Suprapubic skin (tissue), 4 donors: Measurements from ENCODE around the gene PAX9. TPM values are rescaled to one million over a fixed set of nuclear protein-coding genes. Genes with fewer than 3 reads are reported as not detected.

Experiments
- DNase-seq, 2 donors: peaks; one replicate each; pipeline ENCODE4 v3.0.0-alpha.2; 2019; ENCODE audit warnings: low spot score in 2 of 2
- H3K27ac ChIP-seq: fragments of 200-600 bp; sonication (generic); one replicate; pipeline ENCODE4 v1.5.1; 2019
- H3K27me3 ChIP-seq: fragments of 200-600 bp; sonication (generic); one replicate; pipeline ENCODE4 v1.5.1; 2019
- H3K36me3 ChIP-seq: fragments of 200-600 bp; sonication (generic); one replicate; pipeline ENCODE4 v1.5.1; 2019
- H3K4me1 ChIP-seq: fragments of 200-600 bp; sonication (generic); one replicate; pipeline ENCODE4 v1.5.1; 2019
- H3K4me3 ChIP-seq: fragments of 200-600 bp; sonication (generic); one replicate; pipeline ENCODE4 v1.5.1; 2019; ENCODE audit warnings: mild to moderate bottlenecking
- H3K9me3 ChIP-seq: fragments of 200-600 bp; sonication (generic); one replicate; pipeline ENCODE4 v1.5.1; 2019
- EP300 ChIP-seq: sonication (generic); formaldehyde crosslinking; IDR thresholded peaks from one replicate; pipeline ENCODE4 v1.6.1; 2017; ENCODE audit warnings: antibody characterized with exemption
- POLR2A ChIP-seq, 2 donors: fragments of 450-650 bp; IDR thresholded peaks; one replicate each; pipeline ENCODE4 v1.6.1; 2017; ENCODE audit warnings: antibody characterized with exemption in 2 of 2, mild to moderate bottlenecking in 2 of 2, moderate library complexity in 2 of 2
- POLR2AphosphoS5 ChIP-seq, 3 donors: sonication (generic); formaldehyde crosslinking; IDR thresholded peaks; one replicate each; pipeline ENCODE4 v1.6.1; 2017; ENCODE audit warnings: antibody characterized with exemption in 3 of 3
- WGBS: methylation state at CpG from one replicate; pipeline ENCODE4 v1.1.5; 2018; 5-methylcytosine and 5-hydroxymethylcytosine counted together
- total RNA-seq, 4 donors: library from RNA; depleted of rRNA; stranded (reverse); fragments of >200 nt; gene quantifications; one replicate each; pipeline ENCODE4 v1.1.0, GENCODE V29; 2016
- TF ChIP-seq, protein P1 (sequence below), 2 donors: fragments of 200-600 bp in 1 of 2; fragments of 450-650 bp in 1 of 2; sonication (generic) in 1 of 2; IDR thresholded peaks; one replicate each; pipeline ENCODE4 v1.5.1; 2016 to 2019; ENCODE audit warnings: antibody characterized with exemption in 2 of 2, mild to moderate bottlenecking in 1 of 2, moderate library complexity in 1 of 2

Gene PAX9
- total RNA-seq, 4 donors from 2014 or later, result 0.23 to 1.5 (median 0.96) TPM

DNA sequence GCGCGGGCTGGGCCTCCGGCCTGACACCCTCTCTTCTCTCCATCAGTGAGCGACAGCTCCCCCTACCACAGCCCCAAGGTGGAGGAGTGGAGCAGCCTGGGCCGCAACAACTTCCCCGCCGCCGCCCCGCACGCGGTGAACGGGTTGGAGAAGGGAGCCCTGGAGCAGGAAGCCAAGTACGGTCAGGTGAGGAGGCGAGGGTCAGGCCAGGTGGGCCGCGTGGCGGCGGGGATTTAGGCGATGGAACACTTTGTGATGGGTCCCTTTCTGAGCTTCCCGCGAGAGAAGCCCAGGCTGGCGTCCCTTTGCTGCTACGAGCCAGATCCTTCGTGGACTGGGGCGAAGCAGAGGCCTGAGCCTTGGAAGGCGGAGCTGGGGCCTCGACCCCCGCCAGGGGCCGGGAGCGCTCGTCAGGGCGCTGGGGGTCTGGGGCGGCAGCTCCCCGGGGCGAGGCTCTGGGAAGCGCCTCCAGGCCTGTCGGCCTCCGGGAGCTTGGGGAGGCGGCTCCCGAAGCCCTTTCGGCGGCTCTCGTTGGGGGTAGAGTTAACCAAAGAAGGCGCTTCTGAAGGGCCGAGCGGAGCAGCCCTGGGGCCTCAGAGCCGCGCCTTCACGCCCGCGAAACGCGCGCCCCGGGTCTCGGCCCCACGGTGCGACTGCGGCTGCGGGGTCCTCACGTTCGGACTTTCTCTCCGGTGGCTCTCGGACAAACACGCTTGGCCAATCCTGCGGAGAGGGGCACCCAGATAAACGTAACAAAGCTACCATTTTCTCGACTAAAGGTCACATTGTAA lies 5.0 kb downstream of the PAX9 start:
- Histone ChIP-seq H3K27me3 (peaks cover 69% of the 10 kb centered on the region), H3K4me3 (no peak overlapping the region), H3K4me1 (peaks cover 24% of the 10 kb centered on the region), H3K27ac (no peak overlapping the region), H3K36me3 (no peaks in the 10 kb centered on the region), H3K9me3 (no peaks in the 10 kb centered on the region)
- TF ChIP-seq POLR2AphosphoS5 (IDR thresholded peaks at IDR 0.05) (no peak), EP300 (no peak), POLR2A (IDR thresholded peaks at IDR 0.05) (no peak)
- TF ChIP-seq, protein P1, sequence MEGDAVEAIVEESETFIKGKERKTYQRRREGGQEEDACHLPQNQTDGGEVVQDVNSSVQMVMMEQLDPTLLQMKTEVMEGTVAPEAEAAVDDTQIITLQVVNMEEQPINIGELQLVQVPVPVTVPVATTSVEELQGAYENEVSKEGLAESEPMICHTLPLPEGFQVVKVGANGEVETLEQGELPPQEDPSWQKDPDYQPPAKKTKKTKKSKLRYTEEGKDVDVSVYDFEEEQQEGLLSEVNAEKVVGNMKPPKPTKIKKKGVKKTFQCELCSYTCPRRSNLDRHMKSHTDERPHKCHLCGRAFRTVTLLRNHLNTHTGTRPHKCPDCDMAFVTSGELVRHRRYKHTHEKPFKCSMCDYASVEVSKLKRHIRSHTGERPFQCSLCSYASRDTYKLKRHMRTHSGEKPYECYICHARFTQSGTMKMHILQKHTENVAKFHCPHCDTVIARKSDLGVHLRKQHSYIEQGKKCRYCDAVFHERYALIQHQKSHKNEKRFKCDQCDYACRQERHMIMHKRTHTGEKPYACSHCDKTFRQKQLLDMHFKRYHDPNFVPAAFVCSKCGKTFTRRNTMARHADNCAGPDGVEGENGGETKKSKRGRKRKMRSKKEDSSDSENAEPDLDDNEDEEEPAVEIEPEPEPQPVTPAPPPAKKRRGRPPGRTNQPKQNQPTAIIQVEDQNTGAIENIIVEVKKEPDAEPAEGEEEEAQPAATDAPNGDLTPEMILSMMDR (IDR thresholded peaks at IDR 0.05), result no peak
- no peak for DNase-seq
- WGBS, result 45% methylated on average over 56 of the region's 68 CpGs

DNA sequence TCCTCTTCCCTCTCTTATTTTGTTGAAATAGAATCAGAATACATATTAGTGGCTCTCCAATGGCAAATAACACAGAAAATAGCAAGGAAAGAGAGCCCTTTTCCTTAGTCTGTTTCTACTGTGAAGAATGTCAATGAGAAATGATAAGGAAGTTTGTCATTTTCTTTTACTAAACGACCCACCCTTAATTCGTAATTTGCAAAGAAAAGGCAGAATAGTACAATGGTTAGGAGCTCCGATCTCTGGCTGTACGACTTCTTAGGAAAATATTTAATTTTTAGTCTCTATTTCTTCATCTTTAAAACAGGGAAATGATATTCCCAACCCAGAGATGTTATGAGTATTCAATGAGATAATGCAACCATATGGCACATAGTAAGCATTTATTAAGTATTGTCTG lies 6.0 kb downstream of the PAX9 start:
- H3K4me1 ChIP-seq, result peaks cover 15% of the 10 kb centered on the region

DNA sequence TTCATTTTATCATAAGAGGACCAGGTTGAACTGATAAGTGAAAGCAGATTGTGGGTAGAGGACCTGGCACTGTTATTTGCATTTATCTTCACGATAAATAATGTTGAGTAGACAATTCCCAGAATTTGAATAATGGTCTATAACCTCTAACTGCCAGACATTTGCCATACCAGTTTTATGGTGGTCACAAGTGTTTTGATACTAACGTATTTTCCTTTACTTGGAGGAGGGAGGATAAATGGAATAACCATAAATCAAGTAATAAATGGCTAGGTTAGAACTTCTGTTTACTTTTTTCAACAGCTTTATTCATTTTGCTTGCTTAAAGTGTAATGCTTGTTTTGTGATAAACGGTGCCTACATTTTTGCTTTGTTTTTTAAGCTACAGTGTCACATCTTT lies 9.5 kb downstream of the PAX9 start:
- Histone ChIP-seq H3K36me3 (no peaks in the 10 kb centered on the region), H3K4me3 (no peak overlapping the region), H3K4me1 (no peaks in the 10 kb centered on the region), H3K27ac (no peak overlapping the region), H3K9me3 (no peaks in the 10 kb centered on the region), H3K27me3 (peaks cover 28% of the 10 kb centered on the region)
- no peak for TF ChIP-seq POLR2A (IDR thresholded peaks at IDR 0.05)
- 72% methylated on average over 3 of the region's 3 CpGs for WGBS
- DNase-seq, result no peak

More for the DNA sequence above, 6.0 kb downstream of the PAX9 start:
- no peak overlapping the region for H3K27ac ChIP-seq
- TF ChIP-seq POLR2A (IDR thresholded peaks at IDR 0.05), result no peak
- TF ChIP-seq EP300, result no peak
- TF ChIP-seq, protein P1 (IDR thresholded peaks at IDR 0.05), result no peak
- TF ChIP-seq POLR2AphosphoS5 (IDR thresholded peaks at IDR 0.05), result no peak
- no peaks in the 10 kb centered on the region for H3K9me3 ChIP-seq
- no peak for DNase-seq
- H3K36me3 ChIP-seq, result no peaks in the 10 kb centered on the region
- 62% methylated on average over 4 of the region's 4 CpGs for WGBS
- no peak overlapping the region for H3K4me3 ChIP-seq
- H3K27me3 ChIP-seq, result peaks cover 61% of the 10 kb centered on the region

DNA sequence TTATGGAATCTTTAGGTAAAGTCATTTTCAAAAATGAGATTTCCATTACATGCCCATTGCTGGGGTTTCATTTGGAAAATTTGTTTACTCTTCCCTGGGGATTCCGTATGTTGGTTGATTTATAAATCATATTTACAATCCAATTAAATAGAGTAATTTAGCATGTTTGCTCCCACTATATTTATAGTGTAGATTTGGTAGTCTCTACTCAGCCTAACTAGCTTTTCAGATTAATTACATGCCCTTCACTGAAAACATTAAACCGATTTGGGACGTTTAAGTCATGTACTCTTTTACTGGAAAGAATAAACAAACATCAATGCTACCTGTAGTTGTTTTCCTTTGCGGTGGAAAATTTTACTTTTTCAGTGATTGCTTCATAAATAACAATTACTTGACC lies 10.4 kb downstream of the PAX9 start:
- WGBS, result 91% methylated on average over 4 of the region's 4 CpGs
- Histone ChIP-seq H3K9me3 (no peaks in the 10 kb centered on the region), H3K4me1 (no peaks in the 10 kb centered on the region), H3K27ac (no peak overlapping the region), H3K27me3 (peaks cover 18% of the 10 kb centered on the region), H3K36me3 (no peaks in the 10 kb centered on the region), H3K4me3 (no peak overlapping the region)
- no peak for DNase-seq
- TF ChIP-seq POLR2A (IDR thresholded peaks at IDR 0.05) (no peak), EP300 (no peak), POLR2AphosphoS5 (IDR thresholded peaks at IDR 0.05) (no peak)
- TF ChIP-seq, protein P1 (IDR thresholded peaks at IDR 0.05), result no peak

DNA sequence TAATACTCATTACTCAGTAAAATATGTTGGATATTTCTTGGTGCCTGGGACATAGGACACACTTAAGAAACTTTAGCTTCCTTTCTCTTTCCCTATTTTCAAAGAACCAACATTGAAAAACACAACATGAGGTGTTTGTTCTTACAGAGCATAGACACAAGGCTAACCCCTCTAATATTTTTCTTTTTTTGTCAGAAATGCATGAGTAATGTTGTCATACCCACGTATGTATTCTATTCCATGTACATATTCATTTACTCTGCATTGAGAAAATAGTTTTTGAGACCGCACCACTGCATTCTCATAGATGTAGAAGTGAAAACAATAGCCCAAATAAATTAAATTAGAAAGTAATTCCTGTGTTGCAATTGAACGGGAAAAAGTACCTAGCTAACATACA lies 13.0 kb downstream of the PAX9 start:
- no peak for DNase-seq
- Histone ChIP-seq H3K36me3 (no peaks in the 10 kb centered on the region), H3K27ac (no peak overlapping the region), H3K4me1 (no peaks in the 10 kb centered on the region), H3K9me3 (no peaks in the 10 kb centered on the region), H3K4me3 (no peak overlapping the region), H3K27me3 (peaks cover 6% of the 10 kb centered on the region)
- 87% methylated on average over 3 of the region's 3 CpGs for WGBS
- TF ChIP-seq POLR2AphosphoS5 (IDR thresholded peaks at IDR 0.05) (no peak), POLR2A (IDR thresholded peaks at IDR 0.05) (no peak), EP300 (no peak)

DNA sequence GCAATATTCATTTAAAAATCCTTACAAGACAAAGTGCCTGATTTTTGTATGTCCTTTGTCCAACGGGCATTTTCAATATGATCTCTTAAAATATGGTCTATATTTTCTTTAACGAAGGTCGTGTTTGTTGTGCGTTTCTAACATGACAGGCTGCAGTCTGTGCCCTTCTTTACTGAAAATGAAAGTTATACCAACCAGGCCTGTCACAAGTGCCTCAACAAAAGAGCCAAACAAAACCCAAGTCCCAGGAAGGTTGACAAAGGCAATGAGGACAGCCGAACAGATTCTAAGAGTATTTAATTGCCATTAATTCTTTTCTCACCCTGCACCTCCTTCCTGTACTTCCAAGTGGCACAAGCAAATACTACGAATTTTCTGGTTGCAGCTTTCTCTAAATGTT lies 13.9 kb downstream of the PAX9 start:
- no peak overlapping the region for H3K4me3 ChIP-seq

More for the DNA sequence above, 13.9 kb downstream of the PAX9 start:
- Histone ChIP-seq H3K4me1 (no peaks in the 10 kb centered on the region), H3K27me3 (peaks cover 6% of the 10 kb centered on the region), H3K9me3 (no peaks in the 10 kb centered on the region), H3K36me3 (no peaks in the 10 kb centered on the region), H3K27ac (no peak overlapping the region)
- 71% methylated on average over 6 of the region's 6 CpGs for WGBS
- DNase-seq, result no peak
- TF ChIP-seq POLR2A (IDR thresholded peaks at IDR 0.05), result no peak
- TF ChIP-seq, protein P1 (IDR thresholded peaks at IDR 0.05), result no peak
- TF ChIP-seq POLR2AphosphoS5 (IDR thresholded peaks at IDR 0.05), result no peak
- no peak for TF ChIP-seq EP300
